Colonic mucosa (tissue), 4 donors: ENCODE data around the gene LIME1. TPM values are rescaled to one million over a fixed set of nuclear protein-coding genes. Genes with fewer than 3 reads are reported as not detected.

Source experiments
- DNase-seq: peaks from one replicate; pipeline ENCODE4 v3.0.0-alpha.2; 2020
- H3K27ac ChIP-seq: fragments of 200-600 bp; one replicate; pipeline ENCODE4 v1.8.0; 2021
- H3K27me3 ChIP-seq: fragments of 200-600 bp; one replicate; pipeline ENCODE4 v1.8.0; 2021
- H3K36me3 ChIP-seq: fragments of 200-600 bp; one replicate; pipeline ENCODE4 v1.8.0; 2021
- H3K4me1 ChIP-seq: fragments of 200-600 bp; one replicate; pipeline ENCODE4 v1.8.0; 2021; ENCODE audit warnings: mild to moderate bottlenecking
- H3K4me3 ChIP-seq: fragments of 200-600 bp; one replicate; pipeline ENCODE4 v1.8.0; 2021
- H3K9ac ChIP-seq, 2 donors: one replicate each; pipeline ENCODE4 v1.7.0; 2013; ENCODE audit warnings: control low read depth in 2 of 2, low read depth in 2 of 2, low read length in 2 of 2
- H3K9me3 ChIP-seq: fragments of 200-600 bp; one replicate; pipeline ENCODE4 v1.8.0; 2021
- intact Hi-C: fragments of 100-400 bp; cut with DNase I; formaldehyde crosslinking; loops from one replicate; pipeline ENCODE4 v1.14.1; 2022
- total RNA-seq, 2 donors: library from RNA; stranded (reverse); fragmentation: NEBNext Ultra II Directional in 1 of 2; extraction: Animal tissue kit (Norgen Biotek cat#: 25700) in 1 of 2; gene quantifications; one replicate each; pipeline ENCODE4 v1.2.1, GENCODE V29; 2021
- TF ChIP-seq, protein P1 (sequence below): fragments of 200-600 bp; IDR thresholded peaks from one replicate; pipeline ENCODE4 v1.8.0; 2022; ENCODE audit warnings: antibody characterized with exemption, mild to moderate bottlenecking
- donor health status: healthy.
- donor health status: DM: no; HTN: no; CAD: no.
- donor health status: DM: no; HTN: no; CAD: no.

The LIME1 gene
- total RNA-seq, 2 donors from 2014 or later = 10.8 to 20.0 TPM

DNA sequence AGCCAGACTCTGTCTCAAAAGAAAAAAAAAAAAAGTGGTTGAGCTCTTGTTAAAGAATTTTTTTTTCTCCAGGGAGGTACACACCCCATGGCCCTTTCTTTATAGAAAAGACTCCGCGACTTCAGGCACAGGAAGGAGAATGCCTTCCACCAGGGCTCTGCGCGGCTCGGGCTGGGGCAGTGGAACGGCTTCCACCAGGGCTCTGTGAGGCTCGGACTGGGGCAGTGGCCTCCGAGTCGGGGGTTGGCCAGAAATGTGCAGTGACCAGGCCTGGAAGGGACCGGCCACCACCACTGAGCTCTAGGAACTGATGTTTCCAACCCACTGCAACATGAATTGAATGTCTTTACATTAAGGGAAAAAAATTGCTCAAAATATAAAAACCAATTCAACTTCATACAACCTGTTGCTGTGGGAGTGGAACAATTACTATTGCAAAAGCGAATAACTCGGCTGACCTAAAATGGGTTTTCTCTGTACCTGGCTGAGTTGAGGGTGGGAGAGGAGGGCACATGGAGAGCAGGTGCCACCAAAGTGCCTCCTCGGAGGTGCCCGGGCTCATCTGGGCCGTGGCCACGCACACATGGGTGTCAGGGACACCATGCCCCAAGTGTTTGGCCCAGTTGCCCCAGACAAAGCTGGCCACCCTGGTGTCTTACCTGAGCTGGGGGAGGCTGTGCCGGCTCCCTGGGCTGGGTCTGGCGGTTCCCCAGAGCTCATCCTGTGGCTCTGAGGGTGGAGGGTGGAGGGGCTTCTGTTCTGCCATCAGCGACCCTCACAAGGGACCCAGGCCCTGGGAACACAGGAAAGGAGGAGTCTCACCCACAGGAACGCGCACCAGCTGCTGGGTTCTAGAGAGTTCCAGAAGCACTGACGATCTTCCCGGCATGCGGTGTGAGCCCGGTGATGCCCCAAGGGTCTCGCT lies 32.4 kb downstream of the LIME1 start:
- no peaks in the 10 kb centered on the region for H3K9me3 ChIP-seq
- H3K36me3 ChIP-seq = no peaks in the 10 kb centered on the region
- no peak for DNase-seq
- H3K27ac ChIP-seq = no peak overlapping the region
- H3K4me3 ChIP-seq = no peak overlapping the region
- H3K9ac ChIP-seq = no peak overlapping the region
- no peaks in the 10 kb centered on the region for H3K27me3 ChIP-seq
- intact Hi-C loops = no loop called here
- TF ChIP-seq, protein P1, sequence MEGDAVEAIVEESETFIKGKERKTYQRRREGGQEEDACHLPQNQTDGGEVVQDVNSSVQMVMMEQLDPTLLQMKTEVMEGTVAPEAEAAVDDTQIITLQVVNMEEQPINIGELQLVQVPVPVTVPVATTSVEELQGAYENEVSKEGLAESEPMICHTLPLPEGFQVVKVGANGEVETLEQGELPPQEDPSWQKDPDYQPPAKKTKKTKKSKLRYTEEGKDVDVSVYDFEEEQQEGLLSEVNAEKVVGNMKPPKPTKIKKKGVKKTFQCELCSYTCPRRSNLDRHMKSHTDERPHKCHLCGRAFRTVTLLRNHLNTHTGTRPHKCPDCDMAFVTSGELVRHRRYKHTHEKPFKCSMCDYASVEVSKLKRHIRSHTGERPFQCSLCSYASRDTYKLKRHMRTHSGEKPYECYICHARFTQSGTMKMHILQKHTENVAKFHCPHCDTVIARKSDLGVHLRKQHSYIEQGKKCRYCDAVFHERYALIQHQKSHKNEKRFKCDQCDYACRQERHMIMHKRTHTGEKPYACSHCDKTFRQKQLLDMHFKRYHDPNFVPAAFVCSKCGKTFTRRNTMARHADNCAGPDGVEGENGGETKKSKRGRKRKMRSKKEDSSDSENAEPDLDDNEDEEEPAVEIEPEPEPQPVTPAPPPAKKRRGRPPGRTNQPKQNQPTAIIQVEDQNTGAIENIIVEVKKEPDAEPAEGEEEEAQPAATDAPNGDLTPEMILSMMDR = no peak
- no peaks in the 10 kb centered on the region for H3K4me1 ChIP-seq

DNA sequence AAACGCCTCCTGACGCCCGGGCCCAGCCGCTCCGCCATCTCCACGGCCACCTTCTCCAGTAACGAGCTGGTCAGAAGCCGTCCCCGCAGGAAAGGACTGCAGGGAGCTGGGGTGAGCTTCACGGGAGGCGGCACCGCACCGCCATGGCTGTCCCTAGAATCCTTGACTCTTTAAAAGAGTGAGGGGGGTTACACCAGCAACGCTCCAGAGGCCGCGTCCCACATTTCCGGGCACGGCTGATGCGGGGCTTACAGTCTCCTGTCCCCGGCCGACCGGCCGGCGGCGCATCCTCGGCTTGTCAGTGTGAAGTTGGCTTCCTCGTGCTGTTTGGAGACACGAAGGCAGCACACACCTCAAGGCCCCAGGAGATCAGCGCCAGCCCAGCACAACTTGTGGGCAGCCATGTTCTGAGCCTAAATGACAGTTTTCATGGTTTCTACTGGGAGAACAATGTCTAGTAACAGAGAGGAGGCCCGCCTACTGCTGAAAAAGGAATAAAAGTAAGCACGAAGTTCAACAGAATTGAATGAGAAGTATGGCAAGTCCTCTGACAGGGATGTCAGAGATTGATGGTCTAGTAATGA lies 33.5 kb downstream of the LIME1 start:
- intact Hi-C loops = no loop called here
- Histone ChIP-seq H3K27ac (no peak overlapping the region), H3K36me3 (no peaks in the 10 kb centered on the region), H3K27me3 (no peaks in the 10 kb centered on the region), H3K9ac (no peak overlapping the region), H3K4me3 (no peak overlapping the region), H3K9me3 (no peaks in the 10 kb centered on the region), H3K4me1 (no peaks in the 10 kb centered on the region)
- DNase-seq = no peak
- TF ChIP-seq, protein P1 = no peak

GRCh38 chr20:63771046-63771707 lies 34.7 kb downstream of the LIME1 start:
- H3K9me3 ChIP-seq = no peaks in the 10 kb centered on the region
- H3K4me1 ChIP-seq = no peaks in the 10 kb centered on the region
- intact Hi-C loops = no loop called here
- no peak for DNase-seq
- no peak overlapping the region for H3K4me3 ChIP-seq
- H3K36me3 ChIP-seq = no peaks in the 10 kb centered on the region
- H3K9ac ChIP-seq = no peak overlapping the region
- TF ChIP-seq, protein P1 = no peak
- H3K27me3 ChIP-seq = no peaks in the 10 kb centered on the region
- H3K27ac ChIP-seq = no peak overlapping the region

DNA sequence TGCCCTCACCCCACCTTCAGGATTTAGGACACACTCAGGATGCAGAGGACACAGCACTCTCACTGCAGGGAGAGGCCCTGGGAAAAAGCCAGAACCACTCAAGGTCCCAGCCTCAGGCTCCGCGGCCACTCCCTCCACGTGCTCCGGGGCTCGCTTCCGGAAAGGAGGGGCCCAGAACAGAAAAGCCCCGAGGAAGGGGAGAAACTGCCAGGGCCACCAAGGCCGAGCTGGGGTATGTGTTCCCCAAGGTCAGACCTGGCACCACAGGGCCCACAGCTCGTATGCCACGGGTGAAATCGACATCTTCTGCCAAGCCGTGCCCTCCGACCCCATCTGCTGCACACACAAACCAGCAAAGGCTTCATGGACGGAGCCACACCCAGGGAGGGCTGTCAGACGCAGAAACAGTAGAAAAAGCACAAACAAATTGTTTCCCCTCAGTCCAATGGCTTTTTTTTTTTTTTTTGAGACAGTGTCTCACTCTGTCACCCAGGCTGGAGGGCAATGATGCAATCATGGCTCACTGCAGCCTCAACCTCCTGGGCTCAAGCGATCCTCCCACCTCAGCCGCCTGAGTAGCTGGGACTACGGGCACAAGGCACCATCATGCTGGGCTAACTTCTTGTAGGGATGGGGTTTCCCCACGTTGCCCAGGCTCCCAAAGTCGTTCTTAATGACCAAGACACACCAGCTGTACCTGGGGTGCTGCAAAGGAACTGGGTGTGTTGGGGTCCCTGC lies 36.5 kb downstream of the LIME1 start:
- Histone ChIP-seq H3K4me3 (no peak overlapping the region), H3K9me3 (no peaks in the 10 kb centered on the region), H3K4me1 (no peaks in the 10 kb centered on the region), H3K27ac (no peak overlapping the region), H3K27me3 (no peaks in the 10 kb centered on the region), H3K9ac (no peak overlapping the region), H3K36me3 (no peaks in the 10 kb centered on the region)
- intact Hi-C loops = no loop called here
- TF ChIP-seq, protein P1 = no peak
- no peak for DNase-seq

DNA sequence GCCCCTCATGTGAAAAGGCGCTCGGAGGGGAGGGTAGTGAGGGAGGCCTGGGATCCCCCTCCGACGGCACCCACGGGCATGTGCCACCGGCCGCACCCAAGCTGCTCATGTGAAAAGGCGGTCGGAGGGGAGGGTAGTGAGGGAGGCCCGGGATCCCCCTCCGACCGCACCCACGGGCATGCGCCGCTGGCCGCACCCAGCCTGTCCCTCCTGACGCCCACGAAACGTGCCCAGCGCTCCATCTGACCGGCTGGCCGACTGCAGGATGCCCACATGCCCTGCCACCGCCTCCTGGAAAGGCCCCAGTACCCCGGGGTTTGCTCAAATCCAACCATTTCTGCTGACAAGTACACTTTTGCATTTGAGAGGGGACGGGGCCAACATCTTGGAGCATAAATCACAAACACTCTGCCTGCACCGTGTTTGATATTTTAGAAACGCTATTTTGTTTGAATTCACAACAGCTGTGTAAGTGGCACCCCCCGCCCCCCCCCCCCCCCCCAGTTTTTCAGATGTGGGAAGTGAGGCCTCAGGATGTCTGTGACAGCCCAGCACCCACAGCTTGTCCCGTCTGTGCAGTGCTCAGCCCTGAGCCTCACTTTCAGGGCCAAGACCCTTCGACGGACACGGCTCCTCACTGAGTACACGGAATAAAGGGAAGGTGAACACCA lies 37.2 kb downstream of the LIME1 start:
- H3K9ac ChIP-seq = no peak overlapping the region

More for the DNA sequence above, 37.2 kb downstream of the LIME1 start:
- Histone ChIP-seq H3K4me3 (no peak overlapping the region), H3K4me1 (no peaks in the 10 kb centered on the region), H3K36me3 (no peaks in the 10 kb centered on the region), H3K9me3 (no peaks in the 10 kb centered on the region), H3K27ac (no peak overlapping the region), H3K27me3 (no peaks in the 10 kb centered on the region)
- intact Hi-C loops = no loop called here
- no peak for DNase-seq
- TF ChIP-seq, protein P1 = no peak
